NCI-H748 (cell line): ENCODE data around the gene DEFB131A.
"Not testable (repeated sequence)": the region's sequence is repeated elsewhere in the genome, so short reads cannot be mapped to it uniquely, and the experiment has no call there.

Experiments used
- DNase-seq: peaks from one replicate; lab custom pipeline; 2025; ENCODE audit not compliant: unreplicated experiment; lab: John Stamatoyannopoulos, UW

DEFB131A gene

GRCh38 chr4:9494256-9495035, 50.2 kb downstream of the DEFB131A start:
- DNase-seq: not testable (repeated sequence)

- DNase-seq: peak; percentile 35
These were observed 51.2 kb downstream of the DEFB131A start for GRCh38 chr4:9495443-9495842.

DNA sequence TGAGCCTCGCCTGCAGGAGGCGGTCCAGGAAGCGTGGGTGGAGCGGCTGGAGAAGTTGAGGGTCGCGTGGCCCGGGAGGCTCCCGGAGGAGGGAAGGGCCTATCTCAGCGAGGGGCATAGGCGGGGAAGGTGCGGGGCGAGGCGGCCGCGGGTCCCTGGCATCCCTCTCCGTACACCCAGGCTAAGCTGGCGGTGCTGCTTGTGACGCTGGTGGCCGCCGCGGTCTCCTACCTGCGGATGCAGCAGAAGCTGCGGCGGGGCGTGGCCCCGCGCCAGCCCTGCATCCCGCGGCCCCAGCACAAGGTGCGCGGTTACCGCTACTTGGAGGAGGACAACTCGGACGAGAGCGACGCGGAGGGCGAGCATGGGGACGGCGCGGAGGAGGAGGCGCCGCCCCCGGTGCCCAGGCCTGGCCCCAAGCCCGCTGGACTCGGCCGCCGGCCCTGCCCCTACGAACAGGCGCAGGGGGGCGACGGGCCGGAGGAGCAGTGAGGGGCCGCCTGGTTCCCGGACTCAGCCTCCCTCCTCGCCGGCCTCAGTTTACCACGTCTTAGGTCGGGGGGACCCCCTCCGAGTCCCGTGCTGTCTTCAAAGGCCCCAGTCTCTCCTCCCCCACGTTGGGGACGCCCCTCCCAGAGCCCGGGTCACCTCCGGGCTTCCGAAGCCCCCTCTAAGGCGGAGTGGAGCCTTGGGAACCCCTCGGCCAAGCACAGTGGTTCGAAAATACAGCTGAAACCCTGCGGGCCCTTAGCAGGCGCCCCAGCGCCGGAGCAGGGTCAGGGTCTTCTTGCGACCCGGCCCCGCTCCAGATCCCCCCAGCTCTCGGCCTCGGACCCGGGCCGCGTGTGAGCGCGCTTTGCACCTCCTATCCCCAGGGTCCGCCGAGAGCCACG, 53.6 kb downstream of the DEFB131A start:
- DNase-seq: not testable (repeated sequence)

DNA sequence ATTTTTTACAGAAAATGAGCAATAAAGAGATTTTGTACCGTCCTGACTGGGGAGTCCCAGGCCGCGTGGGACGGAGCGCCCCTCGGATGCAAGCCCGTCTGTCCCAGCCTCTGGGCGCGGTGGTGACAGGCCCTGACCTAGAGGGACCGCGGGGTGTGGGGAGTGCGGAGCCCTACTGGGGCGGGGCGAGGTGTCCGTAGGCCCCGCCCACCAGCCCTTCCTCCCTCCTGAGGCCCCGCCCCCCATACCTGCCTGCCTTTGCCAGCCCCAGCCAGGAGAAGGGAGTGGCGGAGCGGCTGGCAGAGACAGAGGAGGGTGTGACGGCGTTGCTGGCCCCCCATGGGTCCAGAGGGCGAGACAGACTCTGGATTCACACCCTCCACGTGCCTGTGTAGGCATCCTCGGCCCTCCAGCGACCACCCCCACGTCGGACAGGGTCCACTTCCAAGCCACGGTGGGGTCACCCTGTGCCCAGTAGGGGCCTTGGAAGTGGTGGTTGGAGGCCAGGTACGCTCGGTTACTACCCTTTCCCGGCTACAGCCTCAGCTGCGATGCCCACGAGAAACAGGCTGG, 54.3 kb downstream of the DEFB131A start:
- not testable (repeated sequence) for DNase-seq

DNA sequence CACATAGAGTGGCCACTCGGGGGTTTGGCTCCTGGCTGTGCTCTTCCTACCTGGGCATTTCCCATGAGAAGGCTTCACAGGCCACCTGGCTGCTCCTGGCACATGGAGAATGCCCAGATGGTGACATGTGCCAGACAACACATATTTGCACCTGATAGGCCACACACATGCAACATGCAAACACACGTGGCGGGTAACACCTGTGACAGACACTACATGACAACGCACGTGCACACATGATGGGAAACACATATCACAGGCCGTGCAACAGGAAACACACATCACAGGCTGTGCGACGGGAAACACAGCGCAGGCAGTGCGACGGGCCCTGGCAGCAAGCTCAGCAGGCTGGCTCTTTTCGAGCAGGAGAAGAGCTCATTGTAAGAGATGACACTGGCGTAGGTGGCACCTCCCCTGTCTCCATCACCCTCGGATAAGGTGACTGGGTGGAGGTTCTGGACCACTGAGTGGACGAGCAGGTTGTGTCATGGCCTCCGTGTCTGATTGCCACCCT, 55.8 kb downstream of the DEFB131A start:
- DNase-seq: not testable (repeated sequence)
